Colonic mucosa (tissue), 4 donors: ENCODE results near the gene TSHZ1. TPM values are rescaled to one million over a fixed set of nuclear protein-coding genes. Genes with fewer than 3 reads are reported as not detected.

ENCODE experiments used
- DNase-seq: peaks from one replicate; pipeline ENCODE4 v3.0.0-alpha.2; 2020
- H3K27ac ChIP-seq: fragments of 200-600 bp; one replicate; pipeline ENCODE4 v1.8.0; 2021
- H3K27me3 ChIP-seq: fragments of 200-600 bp; one replicate; pipeline ENCODE4 v1.8.0; 2021
- H3K36me3 ChIP-seq: fragments of 200-600 bp; one replicate; pipeline ENCODE4 v1.8.0; 2021
- H3K4me1 ChIP-seq: fragments of 200-600 bp; one replicate; pipeline ENCODE4 v1.8.0; 2021; ENCODE audit warnings: mild to moderate bottlenecking
- H3K4me3 ChIP-seq: fragments of 200-600 bp; one replicate; pipeline ENCODE4 v1.8.0; 2021
- H3K9ac ChIP-seq, 2 donors: one replicate each; pipeline ENCODE4 v1.7.0; 2013; ENCODE audit warnings: control low read depth in 2 of 2, low read depth in 2 of 2, low read length in 2 of 2
- H3K9me3 ChIP-seq: fragments of 200-600 bp; one replicate; pipeline ENCODE4 v1.8.0; 2021
- intact Hi-C: fragments of 100-400 bp; cut with DNase I; formaldehyde crosslinking; loops from one replicate; pipeline ENCODE4 v1.14.1; 2022
- total RNA-seq, 2 donors: library from RNA; stranded (reverse); fragmentation: NEBNext Ultra II Directional in 1 of 2; extraction: Animal tissue kit (Norgen Biotek cat#: 25700) in 1 of 2; gene quantifications; one replicate each; pipeline ENCODE4 v1.2.1, GENCODE V29; 2021
- TF ChIP-seq, protein P1 (sequence below): fragments of 200-600 bp; IDR thresholded peaks from one replicate; pipeline ENCODE4 v1.8.0; 2022; ENCODE audit warnings: antibody characterized with exemption, mild to moderate bottlenecking
- donor health status: healthy.
- donor health status: DM: no; HTN: no; CAD: no.
- donor health status: DM: no; HTN: no; CAD: no.

TSHZ1 gene
- total RNA-seq, 2 donors from 2014 or later: 16.6 to 34.3 TPM

DNA sequence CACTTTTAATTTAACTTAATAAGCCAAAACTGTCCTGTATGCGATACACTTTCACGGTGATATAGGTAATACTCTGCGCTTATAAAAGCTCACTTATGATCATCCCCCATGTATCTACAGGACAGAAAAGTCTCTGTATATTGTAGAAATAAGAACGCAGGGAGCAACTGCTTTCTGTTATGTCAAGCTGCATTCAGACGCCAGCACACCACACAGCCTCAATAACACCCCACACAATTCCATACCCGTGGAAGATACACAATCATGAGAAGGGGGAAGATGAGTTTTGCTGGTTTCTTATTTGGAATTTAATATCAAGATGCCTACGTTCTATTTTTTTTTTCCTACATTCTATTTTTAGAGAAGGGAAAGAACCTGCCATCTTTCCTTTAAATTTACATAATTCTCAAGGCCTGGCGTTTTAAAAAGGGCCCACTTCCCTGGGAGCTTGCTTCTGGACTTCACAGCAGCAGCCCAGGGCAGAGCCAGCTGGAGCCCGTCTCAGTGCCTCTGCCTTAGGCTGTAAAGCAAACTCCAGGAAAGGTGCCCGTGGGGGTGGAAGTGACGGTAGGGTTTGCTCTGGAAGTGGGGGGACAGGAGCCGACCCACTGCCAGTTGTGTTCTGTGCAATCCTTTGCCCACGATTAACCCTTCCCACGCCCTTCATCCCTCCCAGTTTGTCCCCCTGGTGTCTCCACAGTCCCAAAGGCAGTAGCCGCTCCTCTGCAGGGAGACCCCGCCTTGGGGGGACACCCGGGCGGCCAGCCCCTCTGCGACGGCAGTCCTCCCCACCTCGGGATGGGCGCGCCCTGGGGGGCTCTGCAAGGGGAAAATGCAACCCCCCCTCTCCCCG, 7.0 kb upstream of the TSHZ1 start:
- peak; percentile 31 for DNase-seq
- H3K4me3 ChIP-seq: peak overlapping the region; percentile 39
- no peaks in the 10 kb centered on the region for H3K9me3 ChIP-seq
- H3K9ac ChIP-seq: peak overlapping the region in 1 of 2 donors; percentile 61
- no peaks in the 10 kb centered on the region for H3K27me3 ChIP-seq
- TF ChIP-seq, protein P1, sequence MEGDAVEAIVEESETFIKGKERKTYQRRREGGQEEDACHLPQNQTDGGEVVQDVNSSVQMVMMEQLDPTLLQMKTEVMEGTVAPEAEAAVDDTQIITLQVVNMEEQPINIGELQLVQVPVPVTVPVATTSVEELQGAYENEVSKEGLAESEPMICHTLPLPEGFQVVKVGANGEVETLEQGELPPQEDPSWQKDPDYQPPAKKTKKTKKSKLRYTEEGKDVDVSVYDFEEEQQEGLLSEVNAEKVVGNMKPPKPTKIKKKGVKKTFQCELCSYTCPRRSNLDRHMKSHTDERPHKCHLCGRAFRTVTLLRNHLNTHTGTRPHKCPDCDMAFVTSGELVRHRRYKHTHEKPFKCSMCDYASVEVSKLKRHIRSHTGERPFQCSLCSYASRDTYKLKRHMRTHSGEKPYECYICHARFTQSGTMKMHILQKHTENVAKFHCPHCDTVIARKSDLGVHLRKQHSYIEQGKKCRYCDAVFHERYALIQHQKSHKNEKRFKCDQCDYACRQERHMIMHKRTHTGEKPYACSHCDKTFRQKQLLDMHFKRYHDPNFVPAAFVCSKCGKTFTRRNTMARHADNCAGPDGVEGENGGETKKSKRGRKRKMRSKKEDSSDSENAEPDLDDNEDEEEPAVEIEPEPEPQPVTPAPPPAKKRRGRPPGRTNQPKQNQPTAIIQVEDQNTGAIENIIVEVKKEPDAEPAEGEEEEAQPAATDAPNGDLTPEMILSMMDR: no peak
- no peaks in the 10 kb centered on the region for H3K36me3 ChIP-seq
- peak overlapping the region; percentile 20 for H3K27ac ChIP-seq
- H3K4me1 ChIP-seq: peaks cover 6% of the 10 kb centered on the region
- intact Hi-C loops: no loop called here

DNA sequence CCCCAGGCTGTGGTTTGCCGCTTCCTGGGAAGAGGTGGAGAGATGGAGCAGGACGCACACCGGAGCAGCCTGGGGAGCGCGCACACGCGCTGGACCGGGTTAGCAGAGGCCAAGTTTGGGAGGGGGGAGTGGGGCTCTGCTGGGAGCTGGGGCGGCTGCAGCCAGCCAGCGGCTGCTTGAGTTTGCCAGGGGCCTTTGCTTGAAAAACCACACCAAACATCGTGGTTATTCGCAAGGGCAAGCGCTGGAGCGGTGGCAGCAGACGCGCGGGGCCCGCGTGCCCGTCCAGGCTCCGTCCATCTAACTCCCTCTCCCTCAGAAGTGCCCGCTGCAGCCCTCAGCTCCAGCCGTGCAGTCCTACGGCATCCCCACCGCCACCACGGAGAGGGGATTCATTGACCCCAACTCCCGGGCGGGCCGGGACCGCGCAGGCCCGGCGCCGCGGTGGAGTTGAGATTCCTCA, 6.3 kb upstream of the TSHZ1 start:
- TF ChIP-seq, protein P1: no peak
- Histone ChIP-seq H3K27ac (peak overlapping the region; percentile 20), H3K4me1 (peaks cover 6% of the 10 kb centered on the region), H3K9ac (peak overlapping the region in 1 of 2 donors; percentile 61), H3K9me3 (no peaks in the 10 kb centered on the region), H3K4me3 (peak overlapping the region; percentile 39), H3K27me3 (no peaks in the 10 kb centered on the region), H3K36me3 (no peaks in the 10 kb centered on the region)
- intact Hi-C loops: no loop called here
- peak; percentile 38 for DNase-seq

DNA sequence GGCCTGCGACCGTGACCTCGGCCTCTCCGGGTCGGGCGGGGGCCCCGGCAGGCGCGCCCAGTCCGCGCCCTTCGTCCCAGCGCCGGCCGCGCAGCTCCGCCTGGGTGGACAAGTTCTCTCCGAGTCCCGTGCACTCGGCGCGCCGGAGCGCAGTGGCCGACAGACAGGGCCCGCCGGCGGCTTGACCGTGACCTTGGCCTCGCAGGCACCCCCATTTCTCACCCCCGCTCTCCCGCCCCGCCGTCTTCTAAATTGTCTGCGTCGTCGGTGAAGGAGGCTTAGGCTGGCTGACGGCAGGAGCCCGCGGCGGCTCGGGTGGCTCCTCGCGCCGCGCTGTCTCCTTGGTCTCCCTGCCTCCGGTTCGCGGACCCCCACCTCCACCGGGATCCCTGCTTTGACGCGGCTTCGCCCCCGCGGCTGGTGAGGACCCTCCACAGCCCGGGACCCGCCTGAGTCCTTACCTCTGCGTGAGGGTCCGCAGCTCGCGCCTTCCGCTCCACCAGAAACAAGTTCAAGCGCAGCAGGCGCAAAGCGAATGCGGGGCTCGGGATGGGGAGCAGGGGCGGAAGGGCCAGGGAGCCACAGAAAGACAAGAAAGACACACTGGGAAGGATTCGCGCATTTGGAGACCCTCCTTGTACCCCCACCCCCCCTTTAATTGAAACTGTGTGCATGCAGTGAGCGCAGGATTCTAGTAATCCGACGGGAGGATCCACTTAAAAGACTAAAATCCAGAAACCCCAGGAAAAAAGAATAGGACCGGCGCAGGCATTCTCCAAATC, 5.7 kb upstream of the TSHZ1 start:
- Histone ChIP-seq H3K9ac (peak overlapping the region in 1 of 2 donors; percentile 61), H3K9me3 (no peaks in the 10 kb centered on the region), H3K4me3 (peak overlapping the region; percentile 39), H3K36me3 (no peaks in the 10 kb centered on the region), H3K27me3 (no peaks in the 10 kb centered on the region), H3K27ac (peak overlapping the region; percentile 20), H3K4me1 (peaks cover 6% of the 10 kb centered on the region)
- intact Hi-C loops: no loop called here
- TF ChIP-seq, protein P1: no peak
- DNase-seq: peak; percentile 55

DNA sequence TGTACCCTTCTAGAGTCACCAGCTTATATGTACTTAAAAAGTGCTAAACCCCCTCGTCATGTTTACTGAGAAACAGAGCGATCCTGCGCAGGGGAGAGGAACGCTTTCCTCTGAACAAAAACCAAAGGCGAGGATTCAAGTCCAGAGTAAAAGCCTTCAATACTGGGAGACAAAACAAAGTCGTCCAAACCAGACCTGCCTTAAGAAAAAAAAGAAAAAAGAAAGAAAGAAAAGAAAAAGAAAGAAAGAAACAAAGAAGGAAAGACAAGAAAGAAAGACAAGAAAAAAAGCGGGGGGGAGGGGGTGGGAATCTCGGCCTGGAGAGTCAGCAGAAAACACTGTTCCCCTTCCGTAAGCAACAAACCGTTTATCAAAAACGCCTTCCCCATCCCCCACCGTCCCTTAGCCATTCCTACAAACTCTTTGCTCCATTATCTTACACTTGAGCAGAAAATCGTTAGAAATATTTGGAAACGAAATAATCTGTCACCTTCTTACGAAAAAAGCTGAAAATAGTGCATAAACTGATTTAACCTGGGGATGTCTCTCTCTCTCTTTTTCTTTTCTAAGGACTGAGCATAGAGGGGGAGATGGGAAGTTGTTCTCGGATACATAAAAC, 5.0 kb upstream of the TSHZ1 start:
- H3K4me1 ChIP-seq: peaks cover 6% of the 10 kb centered on the region
- H3K9ac ChIP-seq: no peak overlapping the region
- no peak overlapping the region for H3K27ac ChIP-seq
- H3K9me3 ChIP-seq: no peaks in the 10 kb centered on the region
- no peaks in the 10 kb centered on the region for H3K36me3 ChIP-seq
- H3K4me3 ChIP-seq: no peak overlapping the region
- no peaks in the 10 kb centered on the region for H3K27me3 ChIP-seq
- no peak for DNase-seq
- TF ChIP-seq, protein P1: no peak
- intact Hi-C loops: no loop called here
